EL (cell line): Measurements from ENCODE around the gene TADA2B.
A peak's percentile ranks its signal among the peaks of the same experiment; 100 is the strongest.

ENCODE experiments used
- DNase-seq: peaks from one replicate; pipeline ENCODE4 v3.0.0-alpha.2; 2016

The TADA2B gene, protein sequence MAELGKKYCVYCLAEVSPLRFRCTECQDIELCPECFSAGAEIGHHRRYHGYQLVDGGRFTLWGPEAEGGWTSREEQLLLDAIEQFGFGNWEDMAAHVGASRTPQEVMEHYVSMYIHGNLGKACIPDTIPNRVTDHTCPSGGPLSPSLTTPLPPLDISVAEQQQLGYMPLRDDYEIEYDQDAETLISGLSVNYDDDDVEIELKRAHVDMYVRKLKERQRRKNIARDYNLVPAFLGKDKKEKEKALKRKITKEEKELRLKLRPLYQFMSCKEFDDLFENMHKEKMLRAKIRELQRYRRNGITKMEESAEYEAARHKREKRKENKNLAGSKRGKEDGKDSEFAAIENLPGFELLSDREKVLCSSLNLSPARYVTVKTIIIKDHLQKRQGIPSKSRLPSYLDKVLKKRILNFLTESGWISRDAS

GRCh38 chr4:7043284-7044136 lies at the start of gene TADA2B:
TADA2B (plus strand) TSS chr4:7043372; CDS start chr4:7043580, 208 bp downstream.
- peak; percentile 45 for DNase-seq

GRCh38 chr4:6996481-6996880 lies 46.7 kb upstream of the TADA2B start:
- no peak for DNase-seq

DNA sequence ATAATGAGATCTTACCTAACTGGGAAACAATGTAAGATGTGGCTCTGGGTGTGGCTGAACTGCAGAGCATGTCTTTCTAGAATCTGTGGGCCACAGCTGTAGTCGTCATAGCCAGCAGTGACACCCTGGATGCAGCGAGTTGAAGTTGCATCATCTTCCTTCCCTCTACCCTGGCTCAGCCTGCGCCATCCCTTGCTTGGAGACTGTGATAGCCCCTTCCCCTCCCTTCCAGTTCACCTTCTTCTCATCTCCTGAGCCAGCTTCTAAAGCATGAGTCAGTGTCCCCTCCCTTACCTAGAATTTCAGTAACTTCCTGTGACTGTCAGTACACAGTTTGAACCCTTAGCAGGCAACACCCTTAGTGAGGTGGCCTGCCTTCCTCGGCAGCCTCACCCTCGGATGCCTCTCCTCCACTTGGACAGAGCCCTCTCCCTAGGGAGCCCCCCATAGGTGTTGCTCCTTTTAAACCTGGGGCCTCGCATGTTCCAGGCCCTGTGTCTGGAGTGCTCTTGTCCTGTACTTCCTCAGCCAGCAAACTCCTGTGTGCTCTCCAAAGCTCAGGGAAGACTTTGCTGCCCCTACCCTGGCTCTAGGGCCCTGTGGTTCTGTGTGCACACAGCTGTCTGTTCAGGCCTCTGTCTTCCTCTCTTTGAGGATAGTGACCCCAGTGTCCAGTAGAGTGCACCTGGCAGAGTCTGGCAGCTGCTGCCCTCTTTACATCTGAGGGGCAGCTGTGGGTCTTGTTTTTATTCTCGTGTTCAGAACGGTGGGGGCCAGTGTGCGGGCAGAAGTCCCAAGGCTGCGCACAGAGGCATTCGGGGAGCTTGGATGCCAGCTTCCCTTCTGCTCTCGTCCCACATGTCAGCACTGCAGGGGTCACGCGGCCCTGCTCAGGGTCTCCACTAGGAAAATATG lies 43.7 kb upstream of the TADA2B start:
- no peak for DNase-seq

GRCh38 chr4:7000421-7001176 lies 42.6 kb upstream of the TADA2B start:
- no peak for DNase-seq

GRCh38 chr4:7001271-7001670 lies 41.9 kb upstream of the TADA2B start:
- DNase-seq, result no peak

- no peak for DNase-seq
Measured at GRCh38 chr4:7002336-7002735, 40.8 kb upstream of the TADA2B start.

DNA sequence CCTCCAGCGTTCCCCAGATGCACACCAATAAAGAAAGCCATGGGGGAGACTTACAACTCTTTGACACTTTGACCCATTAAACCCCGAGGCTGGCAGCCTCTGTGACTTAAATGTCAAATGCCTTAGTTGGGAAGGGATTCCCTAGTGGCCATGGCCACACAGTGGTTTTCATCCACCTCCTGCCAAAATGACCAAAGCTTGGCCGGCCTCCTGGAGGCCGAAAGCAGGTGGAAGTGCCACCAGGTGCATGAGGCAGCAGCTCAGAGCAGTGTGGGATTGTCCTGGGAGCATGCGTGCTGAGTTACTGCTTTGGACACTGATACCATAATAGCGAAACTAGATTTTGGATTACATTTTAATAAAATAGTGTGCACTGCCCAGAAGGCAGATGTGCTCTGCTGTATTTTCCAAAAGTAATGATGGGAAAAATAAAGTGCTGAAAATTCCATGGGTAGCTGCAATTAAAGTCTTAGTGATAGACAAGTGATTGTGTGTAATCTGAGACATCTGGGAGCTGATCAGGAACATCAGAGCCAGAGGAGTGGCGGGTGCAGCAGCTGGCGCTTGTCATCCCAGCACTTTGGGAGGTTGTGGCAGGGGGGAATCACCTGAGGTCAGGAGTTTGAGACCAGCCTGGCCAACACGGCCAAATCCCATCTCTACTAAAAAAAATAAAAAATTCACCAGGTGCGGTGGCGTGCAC lies 39.8 kb upstream of the TADA2B start:
- no peak for DNase-seq

DNA sequence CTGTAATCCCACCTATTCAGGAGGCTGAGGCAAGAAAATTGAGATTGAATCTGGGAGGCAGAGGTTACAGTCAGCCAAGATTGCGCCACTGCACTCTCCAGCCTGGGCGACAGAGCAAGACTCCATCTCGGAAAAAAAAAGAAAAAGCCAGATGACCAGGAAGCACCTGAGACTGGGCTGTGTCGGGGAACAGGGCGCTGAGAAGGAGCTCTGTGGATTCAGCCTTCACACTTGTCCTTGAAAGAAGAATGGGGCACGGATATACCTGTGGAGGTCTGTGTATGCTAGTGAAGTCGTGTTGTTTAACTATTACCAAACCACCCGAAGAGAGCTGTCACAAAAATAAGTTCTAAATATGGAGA lies 39.3 kb upstream of the TADA2B start:
- no peak for DNase-seq

- no peak for DNase-seq
Measured at GRCh38 chr4:7004331-7004730, 38.8 kb upstream of the TADA2B start.

DNA sequence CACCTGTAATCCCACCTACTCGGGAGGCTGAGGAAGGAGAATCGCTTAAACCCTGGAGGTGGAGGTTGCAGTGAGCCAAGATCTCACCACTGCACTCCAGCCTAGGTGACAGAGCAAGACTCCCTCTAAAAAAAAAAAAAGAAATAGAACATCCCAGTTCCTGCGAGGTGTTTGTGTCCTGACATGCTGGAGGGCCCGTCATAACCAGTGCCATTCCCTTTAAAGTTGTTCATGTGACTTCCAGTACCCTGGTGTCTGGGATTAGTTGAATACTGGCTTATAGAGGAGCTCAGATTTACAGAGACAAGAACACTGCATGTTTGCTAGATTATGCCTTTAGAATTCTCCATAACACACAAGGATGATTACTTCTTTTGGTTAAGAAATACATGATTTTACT lies 37.6 kb upstream of the TADA2B start:
- no peak for DNase-seq

DNA sequence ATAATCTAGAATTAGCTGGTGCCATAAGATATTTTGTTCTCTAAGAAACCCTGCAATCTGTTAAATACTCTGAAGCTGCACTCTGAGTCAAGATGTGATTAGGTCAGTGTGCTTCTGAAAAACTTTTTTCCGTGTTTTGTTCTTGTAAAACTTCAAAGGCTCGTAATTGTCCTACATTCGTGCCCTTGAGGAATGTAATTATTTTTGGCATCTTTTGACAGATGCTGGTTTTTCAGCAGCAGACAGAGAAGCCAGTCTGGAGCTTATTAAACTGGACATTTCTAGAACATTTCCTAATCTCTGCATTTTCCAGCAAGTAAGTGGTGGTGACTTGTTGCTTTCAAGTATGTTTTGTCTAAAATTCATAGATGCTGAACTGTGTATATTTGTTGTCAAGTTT lies 36.8 kb upstream of the TADA2B start:
- DNase-seq, result no peak

- no peak for DNase-seq
Measured at GRCh38 chr4:7007142-7007907, 35.8 kb upstream of the TADA2B start.

- no peak for DNase-seq
Measured at GRCh38 chr4:7007944-7008343, 35.2 kb upstream of the TADA2B start.

DNA sequence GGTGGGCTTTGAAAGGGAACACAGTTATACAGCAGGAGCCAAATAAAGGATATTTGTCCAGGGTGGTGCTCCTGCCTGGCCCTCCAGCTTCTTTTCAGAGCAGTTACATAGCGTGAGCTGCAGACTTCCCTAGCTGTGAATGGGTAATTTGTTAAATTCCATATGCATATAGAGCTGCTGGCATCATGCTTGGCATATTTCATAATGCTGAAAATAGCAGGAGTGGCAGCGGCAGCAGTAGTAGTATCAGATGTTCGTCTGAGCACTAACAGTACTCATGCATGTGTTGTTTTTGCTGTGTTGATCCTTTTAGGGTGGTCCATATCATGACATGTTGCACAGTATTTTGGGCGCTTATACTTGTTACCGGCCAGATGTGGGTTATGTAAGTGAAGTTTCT lies 33.6 kb upstream of the TADA2B start:
- DNase-seq, result no peak

DNA sequence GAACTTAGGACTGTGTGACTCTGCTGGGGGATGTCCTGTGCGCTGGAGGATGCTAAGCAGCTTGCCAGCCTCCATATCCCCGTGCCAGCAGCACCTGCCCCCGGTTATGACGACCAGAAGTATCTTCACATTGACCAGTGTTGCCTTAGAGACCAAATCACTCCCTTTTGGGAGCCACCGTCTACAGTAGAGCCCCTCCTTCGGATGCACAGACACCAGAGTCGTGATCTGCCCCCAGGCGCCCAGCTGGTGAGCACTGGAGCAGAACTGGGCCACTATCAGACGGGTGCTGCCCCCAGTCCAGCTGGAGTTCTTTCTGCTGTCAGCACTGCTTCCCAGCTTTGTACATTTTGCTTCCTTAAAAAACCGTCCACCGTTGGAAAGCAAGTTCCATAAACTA lies 30.0 kb upstream of the TADA2B start:
- DNase-seq, result no peak

- DNase-seq, result no peak
Measured at GRCh38 chr4:7014815-7015214, 28.4 kb upstream of the TADA2B start.

DNA sequence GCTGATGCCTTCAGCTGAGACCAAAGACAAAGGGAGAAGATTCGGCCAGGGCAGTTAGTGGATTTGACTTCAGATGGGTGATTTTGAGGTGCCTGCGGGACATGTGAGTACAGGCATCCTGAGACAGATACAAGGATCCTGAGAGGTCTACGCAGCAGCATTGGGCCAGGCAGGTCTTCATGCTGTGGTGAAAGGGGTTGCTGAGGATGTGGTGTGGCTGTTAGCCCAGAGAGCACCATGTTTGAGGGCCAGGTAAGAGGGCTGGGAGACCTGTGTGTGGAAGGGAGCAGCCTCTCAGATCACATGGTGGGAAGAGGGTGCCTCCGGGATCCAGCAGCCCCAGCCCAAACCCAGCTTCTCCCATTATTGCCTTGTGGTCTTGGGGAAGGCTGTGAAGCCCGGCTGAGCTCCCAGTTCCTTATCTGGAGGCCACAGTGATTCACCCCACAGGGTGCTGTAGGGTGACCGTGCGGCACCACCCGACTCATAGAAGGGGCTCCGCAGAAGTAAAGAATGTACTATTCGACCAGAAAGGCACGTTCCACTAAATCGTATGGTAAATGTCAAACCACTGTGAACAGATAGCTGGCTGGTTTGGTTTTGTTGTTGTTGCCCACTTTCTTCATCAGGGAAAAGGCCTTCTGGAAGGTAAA lies 27.7 kb upstream of the TADA2B start:
- no peak for DNase-seq

GRCh38 chr4:7016086-7016485 lies 27.1 kb upstream of the TADA2B start:
- no peak for DNase-seq

- DNase-seq, result no peak
Measured at GRCh38 chr4:7016512-7016911, 26.7 kb upstream of the TADA2B start.

- DNase-seq, result no peak
Measured at GRCh38 chr4:7017446-7018048, 25.6 kb upstream of the TADA2B start.
